WTC11 (cell line): ENCODE measurements around the gene RBBP7. TPM values are rescaled to one million over a fixed set of nuclear protein-coding genes. Genes with fewer than 3 reads are reported as not detected.

ENCODE experiments used
- ATAC-seq: fragments of 200-7000 bp; cut with Tn5 transposase; 2 replicates; pipeline ENCODE4 v1.10.0; 2021; ENCODE audit warnings: mild to moderate bottlenecking, moderate library complexity
- CTCF ChIA-PET: fragments of 300-600 bp; sonication (Branson Sonifier 250); formaldehyde crosslinking; loops from one replicate; lab custom pipeline; 2021; ENCODE audit warnings: antibody characterized with exemption; lab: Charles Lee
- POLR2A ChIA-PET: fragments of 350-600 bp; sonication (Branson Sonifier 250); formaldehyde crosslinking; loops from one replicate; lab custom pipeline; 2021; ENCODE audit warnings: antibody characterized with exemption; lab: Charles Lee
- DNase-seq: peaks from one replicate; pipeline ENCODE4 v3.0.0; 2021; ENCODE audit warnings: low spot score
- H3K27ac Mint-ChIP-seq: 2 replicates; pipeline ENCODE4 v1.8.0; 2021; ENCODE audit warnings: mixed read lengths
- H3K27me3 Mint-ChIP-seq: 2 replicates; pipeline ENCODE4 v1.8.0; 2021; ENCODE audit warnings: low read depth, mild to moderate bottlenecking, moderate library complexity, mixed read lengths
- H3K36me3 Mint-ChIP-seq: 2 replicates; pipeline ENCODE4 v1.8.0; 2021; ENCODE audit warnings: mixed read lengths
- H3K4me1 Mint-ChIP-seq: 2 replicates; pipeline ENCODE4 v1.8.0; 2022; ENCODE audit warnings: mixed read lengths
- H3K4me3 Mint-ChIP-seq: 2 replicates; pipeline ENCODE4 v1.8.0; 2021; ENCODE audit warnings: mild to moderate bottlenecking, moderate library complexity, mixed read lengths
- H3K9me3 Mint-ChIP-seq: 2 replicates; pipeline ENCODE4 v1.8.0; 2021; ENCODE audit warnings: mixed read lengths
- ATF1 ChIP-seq: sonication (generic); formaldehyde crosslinking; IDR thresholded peaks from 2 replicates; pipeline ENCODE4 v1.8.1; 2023; ENCODE audit warnings: mild to moderate bottlenecking, moderate library complexity, missing genetic modification reagents
- E2F5 ChIP-seq: sonication (generic); formaldehyde crosslinking; IDR thresholded peaks from 2 replicates; pipeline ENCODE4 v1.8.1; 2022; ENCODE audit warnings: mild to moderate bottlenecking, moderate library complexity, missing genetic modification reagents
- EMX1 ChIP-seq: fragments of 250-450 bp; sonication (Bioruptor Pico); IDR thresholded peaks from 2 replicates; pipeline ENCODE4 v1.8.0; 2021; ENCODE audit warnings: mild to moderate bottlenecking
- FOXK1 ChIP-seq: sonication (generic); formaldehyde crosslinking; IDR thresholded peaks from 2 replicates; pipeline ENCODE4 v1.8.0; 2022; ENCODE audit warnings: mild to moderate bottlenecking, moderate library complexity, missing genetic modification reagents
- GABPB1 ChIP-seq: sonication (generic); formaldehyde crosslinking; IDR thresholded peaks from 2 replicates; pipeline ENCODE4 v1.8.1; 2023; ENCODE audit warnings: mild to moderate bottlenecking, missing genetic modification reagents
- MAX ChIP-seq: sonication (generic); formaldehyde crosslinking; IDR thresholded peaks from 2 replicates; pipeline ENCODE4 v1.8.0; 2022; ENCODE audit warnings: mild to moderate bottlenecking, missing genetic modification reagents
- MLX ChIP-seq: sonication (generic); formaldehyde crosslinking; IDR thresholded peaks from 2 replicates; pipeline ENCODE4 v1.8.1; 2023; ENCODE audit warnings: mild to moderate bottlenecking, missing genetic modification reagents, moderate library complexity
- NFE2L1 ChIP-seq: sonication (generic); formaldehyde crosslinking; IDR thresholded peaks from 2 replicates; pipeline ENCODE4 v1.8.1; 2023; ENCODE audit warnings: missing genetic modification reagents
- NR3C1 ChIP-seq: sonication (generic); formaldehyde crosslinking; conservative IDR thresholded peaks from 2 replicates; pipeline ENCODE4 v1.8.1; 2023; ENCODE audit warnings: low read depth, mild to moderate bottlenecking, missing genetic modification reagents
- PRDM15 ChIP-seq: sonication (generic); formaldehyde crosslinking; IDR thresholded peaks from 2 replicates; pipeline ENCODE4 v1.8.0; 2022; ENCODE audit warnings: missing genetic modification reagents
- ZBTB43 ChIP-seq: sonication (generic); formaldehyde crosslinking; IDR thresholded peaks from 2 replicates; pipeline ENCODE4 v1.8.1; 2023; ENCODE audit warnings: mild to moderate bottlenecking, missing genetic modification reagents
- ZNF671 ChIP-seq: fragments of 250-450 bp; sonication (Bioruptor Pico); IDR thresholded peaks from 2 replicates; pipeline ENCODE4 v1.8.0; 2021; ENCODE audit warnings: mild to moderate bottlenecking
- total RNA-seq: library from RNA; stranded (reverse); gene quantifications from 3 replicates; pipeline ENCODE4 v1.2.3, GENCODE V29; 2021

Gene RBBP7
- total RNA-seq, 1 experiment from 2014 or later, result 120 TPM

GRCh38 chrX:16827225-16827624, 42.9 kb downstream of the RBBP7 start (continued):
- TF ChIP-seq MAX (CRISPR knock-in tag), result no peak
- TF ChIP-seq ZBTB43 (CRISPR knock-in tag), result no peak
- TF ChIP-seq E2F5 (CRISPR knock-in tag), result no peak
- TF ChIP-seq MLX (CRISPR knock-in tag), result no peak

GRCh38 chrX:16826207-16826606, 44.0 kb downstream of the RBBP7 start:
- Mint-ChIP-seq H3K9me3 (no peaks in the 10 kb centered on the region), H3K4me3 (no peak overlapping the region), H3K36me3 (peaks cover 23% of the 10 kb centered on the region), H3K27me3 (no peaks in the 10 kb centered on the region)
- no peak for ATAC-seq
- 0 out of 2 replicates have a peak, but pooled peaks have one; percentile 32 for TF ChIP-seq NFE2L1 (CRISPR knock-in tag)
- TF ChIP-seq PRDM15 (CRISPR knock-in tag), result no peak
- TF ChIP-seq, all 79 proteins: peak for 1
- ChIA-PET POLR2A (no interaction called here), CTCF (interaction anchor here (0.7 to 2.2 kb wide), 5 partner anchors 9 to 220 kb away, joined by 3 to 11 read pairs (median 5); no protein-coding TSS in a partner anchor)
- Mint-ChIP-seq H3K4me1 (peaks cover 23% of the 10 kb centered on the region), H3K27ac (no peak overlapping the region)
- DNase-seq, result no peak

- POLR2A ChIA-PET, result no interaction called here
- H3K27ac Mint-ChIP-seq, result no peak overlapping the region
These were observed 44.7 kb downstream of the RBBP7 start for GRCh38 chrX:16825264-16826035.

More at GRCh38 chrX:16825264-16826035, 44.7 kb downstream of the RBBP7 start:
- no peaks in the 10 kb centered on the region for H3K9me3 Mint-ChIP-seq
- peaks cover 24% of the 10 kb centered on the region for H3K36me3 Mint-ChIP-seq
- ATAC-seq (no peak), DNase-seq (no peak)
- CTCF ChIA-PET, result interaction anchor here (1.0 to 2.2 kb wide), 4 partner anchors 9 to 221 kb away, joined by 4 to 11 read pairs (median 6); no protein-coding TSS in a partner anchor
- TF ChIP-seq E2F5 (CRISPR knock-in tag) (no peak), PRDM15 (CRISPR knock-in tag) (no peak), NR3C1 (CRISPR knock-in tag) (no peak), ZNF671 (CRISPR knock-in tag) (no peak), GABPB1 (CRISPR knock-in tag) (no peak), FOXK1 (CRISPR knock-in tag) (no peak), ATF1 (CRISPR knock-in tag) (no peak), EMX1 (CRISPR knock-in tag) (no peak)
- no peak overlapping the region for H3K4me3 Mint-ChIP-seq
- H3K27me3 Mint-ChIP-seq, result no peaks in the 10 kb centered on the region
- H3K4me1 Mint-ChIP-seq, result peaks cover 23% of the 10 kb centered on the region
